HUES6 (cell line): ENCODE measurements around the gene EXOC8.

Experiments used
- H3K27ac ChIP-seq: 2 replicates; pipeline ENCODE4 v1.7.0; 2013; ENCODE audit warnings: low read depth, mild to moderate bottlenecking, low read length, inconsistent platforms
- H3K27me3 ChIP-seq: 2 replicates; pipeline ENCODE4 v1.6.1; 2013; ENCODE audit warnings: low read length; ENCODE audit not compliant: control insufficient read depth, insufficient read depth
- H3K36me3 ChIP-seq: 2 replicates; pipeline ENCODE4 v1.6.1; 2013; ENCODE audit warnings: low read length; ENCODE audit not compliant: control insufficient read depth, insufficient read depth
- H3K4me1 ChIP-seq: 2 replicates; pipeline ENCODE4 v1.6.1; 2013; ENCODE audit warnings: low read length; ENCODE audit not compliant: control insufficient read depth, insufficient read depth
- H3K4me3 ChIP-seq: 2 replicates; pipeline ENCODE4 v1.5.1; 2013; ENCODE audit warnings: low read depth, low read length
- H3K9ac ChIP-seq: one replicate; pipeline ENCODE4 v1.6.1; 2013; ENCODE audit warnings: mild to moderate bottlenecking, low read length
- H3K9me3 ChIP-seq: 2 replicates; pipeline ENCODE4 v1.6.1; 2013; ENCODE audit warnings: low read depth, low read length; ENCODE audit not compliant: control insufficient read depth, insufficient read depth

Gene EXOC8

DNA sequence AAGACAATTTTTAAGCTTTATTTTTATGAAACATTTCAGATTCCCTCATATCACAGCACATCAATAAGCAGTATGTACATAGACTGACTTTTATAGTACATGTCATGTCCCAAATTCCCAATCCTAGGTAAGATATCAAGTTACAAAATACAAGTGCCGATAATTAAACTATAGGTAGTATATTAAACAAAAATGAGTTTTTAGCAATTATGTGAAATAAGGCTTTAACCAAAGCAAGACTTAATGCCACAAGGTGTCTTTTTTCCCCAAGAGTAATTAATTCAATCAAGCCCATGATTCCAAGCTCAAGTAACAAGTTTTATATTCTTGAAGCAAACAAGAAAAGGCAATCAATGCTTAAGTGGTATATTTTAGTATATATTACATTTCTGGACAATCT lies 4.9 kb downstream of the EXOC8 start:
- Histone ChIP-seq H3K4me1 (peaks cover 23% of the 10 kb centered on the region), H3K9ac (no peak overlapping the region), H3K4me3 (no peak overlapping the region), H3K27ac (no peak overlapping the region), H3K36me3 (no peaks in the 10 kb centered on the region), H3K9me3 (no peaks in the 10 kb centered on the region), H3K27me3 (no peaks in the 10 kb centered on the region)

DNA sequence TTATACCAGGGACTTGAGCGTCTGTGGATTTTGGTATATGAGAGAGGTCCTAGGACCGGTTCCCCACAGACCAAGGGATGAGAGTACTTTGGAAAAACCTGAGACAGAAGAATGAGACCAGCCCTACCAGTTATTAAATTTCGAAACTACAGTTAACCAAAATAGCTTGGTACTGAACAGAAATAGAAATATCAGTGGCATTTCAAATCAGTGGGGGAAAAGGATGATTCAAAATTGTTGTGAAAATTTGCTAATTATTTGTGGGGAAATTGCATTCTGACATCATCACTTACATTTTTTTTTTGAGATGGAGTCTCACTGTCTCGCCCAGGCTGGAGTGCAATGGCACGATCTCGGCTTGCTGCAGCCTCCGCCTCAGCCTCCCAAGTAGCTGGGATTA lies 8.2 kb downstream of the EXOC8 start:
- H3K9me3 ChIP-seq, result no peaks in the 10 kb centered on the region
- no peak overlapping the region for H3K4me3 ChIP-seq
- no peaks in the 10 kb centered on the region for H3K36me3 ChIP-seq
- no peaks in the 10 kb centered on the region for H3K27me3 ChIP-seq
- H3K4me1 ChIP-seq, result peaks cover 8% of the 10 kb centered on the region
- H3K27ac ChIP-seq, result no peak overlapping the region
- no peak overlapping the region for H3K9ac ChIP-seq

DNA sequence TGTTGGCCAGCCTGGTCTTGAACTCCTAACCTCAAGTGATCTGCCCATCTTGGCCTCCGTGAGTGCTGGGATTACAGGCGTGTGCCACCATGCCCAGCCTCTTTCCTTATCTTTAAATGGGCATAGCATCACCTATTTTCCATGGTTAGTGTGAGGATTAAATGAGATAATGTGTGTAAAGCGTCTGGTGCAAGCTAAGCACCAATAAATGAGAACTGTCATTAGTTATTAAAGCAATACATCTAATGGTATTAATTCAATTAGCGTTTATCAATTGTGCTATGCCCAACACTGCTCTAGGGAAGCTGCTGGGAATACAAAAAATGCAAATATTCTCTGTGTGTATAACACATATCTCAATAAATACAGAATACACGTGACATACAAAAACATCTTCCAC lies 10.0 kb downstream of the EXOC8 start:
- Histone ChIP-seq H3K4me3 (no peak overlapping the region), H3K27ac (no peak overlapping the region), H3K4me1 (no peaks in the 10 kb centered on the region; the same call in 1 of the 2 replicates), H3K27me3 (no peaks in the 10 kb centered on the region), H3K36me3 (no peaks in the 10 kb centered on the region), H3K9ac (no peak overlapping the region), H3K9me3 (no peaks in the 10 kb centered on the region)

DNA sequence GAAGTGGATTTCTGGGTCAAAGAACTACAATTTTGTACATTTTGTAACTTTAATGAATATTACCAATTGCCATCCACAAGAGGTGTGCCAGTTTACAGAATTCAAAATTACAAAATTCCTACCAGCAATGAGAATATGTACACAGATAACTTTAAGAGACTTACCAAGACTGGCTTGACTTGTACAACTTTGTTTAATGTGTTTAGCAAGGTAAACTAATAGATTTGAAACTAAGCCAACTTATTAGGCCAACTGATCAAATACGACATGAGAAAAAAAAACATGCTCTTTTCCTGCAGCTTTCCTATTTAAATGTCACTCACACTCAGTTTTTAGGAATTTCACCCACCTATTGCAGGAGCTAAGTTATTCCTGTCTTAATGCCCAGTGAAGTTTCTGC lies 11.4 kb downstream of the EXOC8 start:
- Histone ChIP-seq H3K27ac (no peak overlapping the region), H3K36me3 (no peaks in the 10 kb centered on the region), H3K9me3 (no peaks in the 10 kb centered on the region), H3K4me1 (no peaks in the 10 kb centered on the region; the same call in 1 of the 2 replicates), H3K27me3 (no peaks in the 10 kb centered on the region), H3K9ac (no peak overlapping the region), H3K4me3 (no peak overlapping the region)

DNA sequence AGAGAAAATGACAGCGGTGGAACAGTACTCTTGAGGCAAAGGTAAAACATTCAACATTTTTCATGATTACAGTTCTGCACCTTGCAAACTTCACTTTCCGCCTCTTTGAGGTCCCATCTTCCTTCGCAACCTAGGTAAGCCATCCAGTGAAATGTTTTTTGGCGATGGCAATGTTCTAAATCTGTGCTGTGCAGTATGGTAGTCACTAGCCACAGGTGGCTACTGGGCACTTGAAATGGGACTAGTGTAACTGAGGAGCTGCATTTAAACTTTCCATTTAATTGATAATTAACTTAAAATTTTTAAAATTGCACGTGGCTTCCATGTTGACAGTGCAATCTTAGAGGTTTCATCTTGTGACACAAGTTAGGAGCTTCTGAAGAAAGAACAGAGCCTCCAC lies 13.0 kb downstream of the EXOC8 start:
- no peaks in the 10 kb centered on the region; the same call in 1 of the 2 replicates for H3K4me1 ChIP-seq
- H3K4me3 ChIP-seq, result no peak overlapping the region

DNA sequence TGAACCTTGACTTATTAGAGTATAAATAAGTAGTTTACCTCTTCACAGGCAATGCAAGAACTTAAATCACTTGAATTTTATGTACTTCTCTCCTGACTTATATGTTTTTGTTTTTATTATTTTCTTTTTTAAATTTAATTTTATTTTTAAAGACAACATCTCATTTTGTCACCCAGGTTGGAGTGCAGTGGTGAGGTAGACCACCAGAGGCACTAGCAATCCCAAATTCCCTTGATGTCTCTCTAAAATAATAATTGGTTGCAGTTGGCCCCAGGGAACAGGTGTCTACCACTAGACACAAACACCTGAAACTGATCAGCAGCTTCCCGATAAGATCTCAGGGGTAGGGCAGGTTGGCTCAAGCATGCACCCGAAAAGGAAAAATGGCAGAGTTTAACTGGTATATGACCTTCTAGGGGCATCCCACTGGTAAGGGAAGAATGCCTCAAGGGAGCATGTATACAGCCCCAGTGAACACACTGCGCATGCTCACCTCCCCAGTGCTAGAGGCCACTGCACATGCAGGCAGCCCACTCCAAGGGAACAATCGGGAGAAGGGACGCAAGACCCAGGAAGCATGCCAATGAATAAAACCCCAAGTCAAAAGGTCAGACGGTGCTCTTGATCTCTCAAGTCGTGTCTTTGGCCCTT lies 14.6 kb downstream of the EXOC8 start:
- no peak overlapping the region for H3K27ac ChIP-seq
- H3K4me1 ChIP-seq, result no peaks in the 10 kb centered on the region; the same call in 1 of the 2 replicates
- no peaks in the 10 kb centered on the region for H3K36me3 ChIP-seq
- no peak overlapping the region for H3K9ac ChIP-seq
- H3K27me3 ChIP-seq, result no peaks in the 10 kb centered on the region
- no peaks in the 10 kb centered on the region for H3K9me3 ChIP-seq
- no peak overlapping the region for H3K4me3 ChIP-seq

More for the DNA sequence above, 13.0 kb downstream of the EXOC8 start:
- no peak overlapping the region for H3K27ac ChIP-seq
- H3K27me3 ChIP-seq, result no peaks in the 10 kb centered on the region
- H3K9ac ChIP-seq, result no peak overlapping the region
- H3K9me3 ChIP-seq, result no peaks in the 10 kb centered on the region
- no peaks in the 10 kb centered on the region for H3K36me3 ChIP-seq

DNA sequence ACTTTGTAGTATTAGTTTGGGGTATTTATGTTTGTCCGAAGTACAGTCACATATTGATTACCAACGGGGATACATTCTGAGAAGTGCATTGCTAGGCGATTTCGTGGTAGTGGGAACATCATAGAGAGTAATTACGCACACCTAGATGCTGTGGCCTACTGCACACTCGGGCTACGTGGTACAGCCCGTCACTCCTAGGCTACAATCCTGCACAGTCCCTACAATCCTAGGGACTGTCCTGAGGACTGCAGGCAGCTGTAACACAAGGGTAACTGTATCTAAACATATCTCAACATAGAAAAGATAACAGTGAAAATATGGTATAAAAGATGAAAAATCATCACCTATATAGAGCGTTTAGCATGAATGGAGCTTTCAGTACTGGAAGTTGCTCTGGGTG lies 18.6 kb downstream of the EXOC8 start:
- H3K27ac ChIP-seq, result no peak overlapping the region
- H3K4me1 ChIP-seq, result no peaks in the 10 kb centered on the region; the same call in 1 of the 2 replicates
- no peak overlapping the region for H3K4me3 ChIP-seq
- no peaks in the 10 kb centered on the region for H3K36me3 ChIP-seq
- 0 out of 2 replicates have a peak, but pooled peaks cover 5% of the 10 kb centered on the region for H3K9me3 ChIP-seq
- H3K27me3 ChIP-seq, result no peaks in the 10 kb centered on the region
- H3K9ac ChIP-seq, result no peak overlapping the region

DNA sequence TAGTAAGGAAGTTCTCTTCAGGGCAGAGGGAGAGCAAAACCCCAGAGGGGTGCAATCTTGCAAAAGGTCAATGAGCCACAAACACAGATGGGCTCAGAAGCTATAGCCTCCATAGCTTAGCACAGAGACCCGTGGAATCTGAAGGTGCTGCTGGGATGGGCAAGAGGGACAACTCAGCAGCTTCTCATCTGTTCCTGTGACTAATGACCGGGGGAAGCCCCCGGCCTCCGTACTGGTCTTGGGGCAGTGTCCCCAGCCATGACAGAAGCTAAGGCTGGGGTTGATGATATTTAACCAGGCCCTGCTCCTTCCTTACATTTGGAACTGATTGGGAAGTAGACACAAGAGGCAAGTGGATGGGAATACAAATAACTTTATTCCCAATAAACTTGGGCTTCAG lies 19.1 kb downstream of the EXOC8 start:
- H3K4me3 ChIP-seq, result no peak overlapping the region
- H3K4me1 ChIP-seq, result no peaks in the 10 kb centered on the region
- 0 out of 2 replicates have a peak, but pooled peaks cover 5% of the 10 kb centered on the region for H3K9me3 ChIP-seq

DNA sequence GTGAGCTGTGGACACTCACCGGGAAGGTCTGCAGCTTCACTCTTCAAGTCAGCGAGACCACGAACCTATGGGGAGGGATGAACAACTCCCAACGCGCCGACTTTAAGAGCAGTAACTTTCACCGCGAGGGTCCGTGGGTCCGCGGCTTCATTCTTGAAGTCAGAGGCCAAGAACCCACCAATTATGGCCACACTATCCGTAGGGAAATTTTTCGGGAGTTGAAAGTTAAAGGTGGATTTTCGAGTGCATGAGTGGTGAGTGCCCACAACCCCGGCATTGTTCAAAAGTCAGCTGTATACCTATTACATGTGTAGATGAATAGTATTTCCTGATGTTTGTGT lies 19.7 kb downstream of the EXOC8 start:
- Histone ChIP-seq H3K4me1 (no peaks in the 10 kb centered on the region), H3K36me3 (no peaks in the 10 kb centered on the region), H3K9ac (no peak overlapping the region), H3K4me3 (no peak overlapping the region), H3K9me3 (0 out of 2 replicates have a peak, but pooled peaks cover 5% of the 10 kb centered on the region), H3K27ac (no peak overlapping the region), H3K27me3 (no peaks in the 10 kb centered on the region)

More for the DNA sequence above, 19.1 kb downstream of the EXOC8 start:
- H3K9ac ChIP-seq, result no peak overlapping the region
- no peaks in the 10 kb centered on the region for H3K27me3 ChIP-seq
- H3K27ac ChIP-seq, result no peak overlapping the region
- no peaks in the 10 kb centered on the region for H3K36me3 ChIP-seq

DNA sequence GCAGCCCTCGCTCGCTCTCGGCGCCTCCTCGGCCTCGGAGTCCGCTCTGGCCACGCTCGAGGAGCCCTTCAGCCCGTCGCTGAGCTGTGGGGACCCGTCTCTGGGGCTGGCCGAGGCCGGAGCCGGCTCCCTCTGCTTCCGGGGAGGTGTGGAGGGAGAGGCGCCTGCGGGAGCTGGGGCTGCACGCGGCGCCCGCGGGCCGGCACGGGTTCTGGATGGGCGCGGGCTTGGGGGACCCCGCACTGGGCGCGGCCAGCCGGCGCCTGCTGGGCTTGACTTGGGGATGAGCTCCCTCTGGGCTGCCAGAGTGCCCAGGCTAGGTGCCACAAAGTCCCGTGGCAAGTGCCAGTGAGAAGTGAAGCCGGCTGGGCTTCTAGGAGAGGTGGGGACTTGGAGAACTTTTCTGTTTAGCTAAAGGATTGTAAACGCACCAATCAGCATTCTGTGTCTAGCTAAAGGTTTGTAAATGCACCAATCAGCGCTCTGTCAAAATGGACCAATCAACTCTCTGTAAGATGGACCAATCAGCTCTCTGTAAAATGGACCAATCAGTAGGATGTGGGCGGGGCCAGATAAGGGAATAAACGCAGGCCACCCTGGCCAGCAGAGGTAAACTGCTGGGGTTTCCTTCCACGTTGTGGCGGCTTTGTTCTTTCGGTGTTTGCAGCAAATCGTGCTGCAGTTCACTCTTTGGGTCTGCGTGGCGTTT lies 20.2 kb downstream of the EXOC8 start:
- Histone ChIP-seq H3K4me3 (no peak overlapping the region), H3K27ac (no peak overlapping the region), H3K4me1 (no peaks in the 10 kb centered on the region), H3K27me3 (no peaks in the 10 kb centered on the region), H3K9ac (no peak overlapping the region), H3K36me3 (no peaks in the 10 kb centered on the region), H3K9me3 (0 out of 2 replicates have a peak, but pooled peaks cover 5% of the 10 kb centered on the region)

DNA sequence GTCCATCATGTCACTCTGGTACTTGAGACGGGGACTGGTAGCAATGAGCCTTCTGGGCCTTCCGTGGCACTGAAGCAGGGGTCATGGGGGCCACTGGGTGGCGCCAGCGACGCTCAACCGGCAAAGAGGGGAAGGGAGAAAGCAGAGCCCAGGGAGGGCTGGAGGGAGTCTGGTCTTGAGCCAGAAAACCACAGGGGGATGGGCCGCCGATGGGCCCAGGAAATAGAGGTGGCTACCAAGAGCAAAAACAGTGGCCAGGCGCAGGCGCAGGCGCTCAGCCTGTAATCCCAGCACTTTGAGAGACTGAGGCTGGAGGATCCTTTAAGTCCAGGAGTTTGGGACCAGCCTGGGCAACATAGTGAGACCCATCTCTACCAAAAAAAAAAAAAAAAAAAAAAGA lies 21.8 kb downstream of the EXOC8 start:
- Histone ChIP-seq H3K9ac (no peak overlapping the region), H3K36me3 (no peaks in the 10 kb centered on the region), H3K9me3 (0 out of 2 replicates have a peak, but pooled peaks cover 5% of the 10 kb centered on the region), H3K27ac (no peak overlapping the region), H3K4me1 (no peaks in the 10 kb centered on the region), H3K4me3 (no peak overlapping the region), H3K27me3 (no peaks in the 10 kb centered on the region)
